ENCODE data around the gene DEPDC5.

DNA sequence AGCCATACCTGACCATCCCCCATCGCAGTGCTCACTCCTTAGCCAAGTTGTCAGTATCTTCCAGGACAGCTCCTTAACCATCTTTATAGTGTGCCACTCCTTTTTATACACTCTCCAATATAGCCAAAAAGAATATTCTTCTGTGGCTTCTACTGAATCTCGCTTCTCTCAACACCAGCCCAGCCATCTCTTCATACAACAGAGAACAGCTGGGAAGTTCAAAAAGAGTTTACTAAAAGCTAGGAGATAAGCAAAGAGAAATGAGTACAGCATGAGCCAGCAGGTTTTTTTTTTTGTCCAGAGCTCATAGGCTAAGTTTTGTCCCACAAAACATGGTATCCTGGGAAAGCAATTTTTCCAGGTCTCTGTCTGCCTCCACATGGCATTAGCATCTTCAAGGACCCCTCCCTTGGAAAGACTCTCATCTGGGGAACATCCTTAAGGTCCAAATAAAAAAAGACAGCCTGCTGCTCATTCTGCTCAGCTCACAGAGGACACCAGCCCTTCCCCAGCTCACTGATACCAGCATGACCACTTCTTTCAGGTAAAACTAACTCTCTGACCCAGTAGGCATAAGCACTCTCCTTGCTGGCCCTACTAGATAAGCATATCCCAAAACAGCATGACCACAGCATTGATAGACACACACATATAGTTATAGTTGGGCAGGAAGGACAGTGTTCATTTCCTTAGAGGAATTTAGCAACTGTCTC lies 141.7 kb downstream of the DEPDC5 start:
- TF ChIP-seq, protein P1, sequence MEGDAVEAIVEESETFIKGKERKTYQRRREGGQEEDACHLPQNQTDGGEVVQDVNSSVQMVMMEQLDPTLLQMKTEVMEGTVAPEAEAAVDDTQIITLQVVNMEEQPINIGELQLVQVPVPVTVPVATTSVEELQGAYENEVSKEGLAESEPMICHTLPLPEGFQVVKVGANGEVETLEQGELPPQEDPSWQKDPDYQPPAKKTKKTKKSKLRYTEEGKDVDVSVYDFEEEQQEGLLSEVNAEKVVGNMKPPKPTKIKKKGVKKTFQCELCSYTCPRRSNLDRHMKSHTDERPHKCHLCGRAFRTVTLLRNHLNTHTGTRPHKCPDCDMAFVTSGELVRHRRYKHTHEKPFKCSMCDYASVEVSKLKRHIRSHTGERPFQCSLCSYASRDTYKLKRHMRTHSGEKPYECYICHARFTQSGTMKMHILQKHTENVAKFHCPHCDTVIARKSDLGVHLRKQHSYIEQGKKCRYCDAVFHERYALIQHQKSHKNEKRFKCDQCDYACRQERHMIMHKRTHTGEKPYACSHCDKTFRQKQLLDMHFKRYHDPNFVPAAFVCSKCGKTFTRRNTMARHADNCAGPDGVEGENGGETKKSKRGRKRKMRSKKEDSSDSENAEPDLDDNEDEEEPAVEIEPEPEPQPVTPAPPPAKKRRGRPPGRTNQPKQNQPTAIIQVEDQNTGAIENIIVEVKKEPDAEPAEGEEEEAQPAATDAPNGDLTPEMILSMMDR (conservative IDR thresholded peaks at IDR 0.05; ENCODE audit: low read depth, low read length) = no peak
- no peak for TF ChIP-seq EZH2 (IDR thresholded peaks at IDR 0.05; ENCODE audit: borderline replicate concordance, low read depth, low read length, poor library complexity, severe bottlenecking)

Measured in A673 (cell line).